ENCODE measurements around the gene RNF19B.

The RNF19B gene

DNA sequence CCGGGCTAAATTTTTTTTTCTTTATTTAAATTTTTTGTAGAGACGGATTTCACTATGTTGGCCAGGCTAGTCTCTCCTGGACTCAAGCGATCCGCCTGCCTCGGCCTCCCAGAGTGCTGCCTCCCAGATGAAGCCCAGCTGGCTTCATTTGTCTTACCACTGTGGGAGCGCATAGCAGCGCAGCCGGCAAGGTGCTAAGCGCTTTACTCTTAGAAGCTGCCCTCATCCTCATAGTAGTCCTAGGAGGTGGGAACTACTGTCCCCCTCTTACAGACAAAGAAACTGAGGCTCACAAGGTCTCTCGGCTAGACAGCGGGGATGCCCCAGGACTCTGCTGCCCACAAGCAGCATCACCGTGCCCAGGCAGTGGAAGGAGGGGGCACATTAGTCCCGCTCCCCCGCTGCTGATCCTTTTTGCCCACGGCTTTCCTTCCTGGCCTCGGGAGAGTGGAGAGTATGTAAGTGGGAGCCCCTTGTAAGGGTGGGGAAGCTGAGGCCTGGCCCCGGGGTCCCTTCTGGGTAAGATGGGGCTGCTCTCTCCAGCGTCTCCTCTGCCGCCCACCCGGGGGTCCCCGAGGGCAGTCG lies 64.1 kb downstream of the RNF19B start:
- Histone ChIP-seq H4K91ac (ENCODE audit: low read depth, low read length, poor library complexity) (no peak overlapping the region), H3K9me3 (replicated peaks in 1 of 2; ENCODE audit: control insufficient read depth in 2 of 2, insufficient read depth in 1 of 2, low read depth in 1 of 2, low read length in 2 of 2) (peaks cover 0 to 4% of the 10 kb centered on the region in 2 donors), H3K4me1 (ENCODE audit: control insufficient read depth in 2 of 2, insufficient read depth in 1 of 2, low read depth in 1 of 2, low read length in 2 of 2) (peaks cover 0 to 6% of the 10 kb centered on the region in 2 donors), H3K27me3 (ENCODE audit: control insufficient read depth in 3 of 3, insufficient read depth in 3 of 3, low read depth in 1 of 3, low read length in 3 of 3) (peaks cover 10 to 73% (median 38%) of the 10 kb centered on the region in 3 experiments), H3K14ac (ENCODE audit: low read length) (no peak overlapping the region), H2BK15ac (ENCODE audit: low read length) (peak overlapping the region; percentile 14), H3K18ac (ENCODE audit: low read length) (peak overlapping the region; percentile 85), H2BK120ac (ENCODE audit: low read depth, low read length) (no peak overlapping the region), H3K4ac (ENCODE audit: low read length) (no peak overlapping the region), H3K36me3 (replicated peaks in 1 of 2; ENCODE audit: control insufficient read depth in 2 of 2, insufficient read depth in 2 of 2, low read length in 2 of 2) (no peaks in the 10 kb centered on the region), H3K9ac (ENCODE audit: low read depth, low read length, poor library complexity) (peak overlapping the region; percentile 74), H2AK5ac (ENCODE audit: low read depth, low read length) (peak overlapping the region; percentile 85), H3K4me2 (ENCODE audit: insufficient read depth, low read length, poor library complexity, severe bottlenecking) (peak overlapping the region; percentile 95), H3K27ac (replicated peaks; ENCODE audit: low read length) (no peak overlapping the region), H3K23ac (ENCODE audit: low read depth, low read length, poor library complexity) (peak overlapping the region; percentile 77), H3K79me1 (ENCODE audit: low read depth, low read length) (peaks cover 4% of the 10 kb centered on the region), H4K8ac (ENCODE audit: low read depth, low read length) (no peak overlapping the region), H2AFZ (ENCODE audit: low read length) (peak overlapping the region; percentile 93), H2BK5ac (ENCODE audit: low read length) (peak overlapping the region; percentile 84), H2BK12ac (ENCODE audit: low read length) (no peak overlapping the region), H3K4me3 (ENCODE audit: low read length in 2 of 2) (peak overlapping the region; percentile 44 to 80)
- DNase-seq (ENCODE audit: low spot score) = no peak
- WGBS, 2 donors (ENCODE audit: extremely low coverage in 2 of 2, insufficient read length in 2 of 2, insufficient replicate concordance in 1 of 2) = no CpG with 5 or more reads among the region's 22 CpGs

- Histone ChIP-seq H3K4me2 (ENCODE audit: insufficient read depth, low read length, poor library complexity, severe bottlenecking) (no peak overlapping the region), H2BK15ac (ENCODE audit: low read length) (peak overlapping the region; percentile 70), H2BK5ac (ENCODE audit: low read length) (no peak overlapping the region), H3K9me3 (replicated peaks in 1 of 2; ENCODE audit: control insufficient read depth in 2 of 2, insufficient read depth in 1 of 2, low read depth in 1 of 2, low read length in 2 of 2) (peaks cover 0 to 4% of the 10 kb centered on the region in 2 donors), H3K4me1 (ENCODE audit: control insufficient read depth in 2 of 2, insufficient read depth in 1 of 2, low read depth in 1 of 2, low read length in 2 of 2) (peaks cover 2 to 9% of the 10 kb centered on the region in 2 donors), H4K8ac (ENCODE audit: low read depth, low read length) (no peak overlapping the region), H3K27ac (replicated peaks; ENCODE audit: low read length) (no peak overlapping the region), H4K91ac (ENCODE audit: low read depth, low read length, poor library complexity) (peak overlapping the region; percentile 59), H3K23ac (ENCODE audit: low read depth, low read length, poor library complexity) (peak overlapping the region; percentile 75), H2AK5ac (ENCODE audit: low read depth, low read length) (peak overlapping the region; percentile 87), H3K36me3 (replicated peaks in 1 of 2; ENCODE audit: control insufficient read depth in 2 of 2, insufficient read depth in 2 of 2, low read length in 2 of 2) (no peaks in the 10 kb centered on the region), H3K27me3 (ENCODE audit: control insufficient read depth in 3 of 3, insufficient read depth in 3 of 3, low read depth in 1 of 3, low read length in 3 of 3) (peaks cover 10 to 80% (median 38%) of the 10 kb centered on the region in 3 experiments), H2BK120ac (ENCODE audit: low read depth, low read length) (no peak overlapping the region), H3K14ac (ENCODE audit: low read length) (no peak overlapping the region), H3K18ac (ENCODE audit: low read length) (peak overlapping the region; percentile 33), H2AFZ (ENCODE audit: low read length) (no peak overlapping the region), H3K9ac (ENCODE audit: low read depth, low read length, poor library complexity) (no peak overlapping the region), H2BK12ac (ENCODE audit: low read length) (no peak overlapping the region), H3K79me1 (ENCODE audit: low read depth, low read length) (peaks cover 5% of the 10 kb centered on the region), H3K4me3 (ENCODE audit: low read length in 2 of 2) (no peak overlapping the region), H3K4ac (ENCODE audit: low read length) (no peak overlapping the region)
- no peak for DNase-seq (ENCODE audit: low spot score)
- WGBS, 2 donors (ENCODE audit: extremely low coverage in 2 of 2, insufficient read length in 2 of 2, insufficient replicate concordance in 1 of 2) = no CpG with 5 or more reads among the region's 7 CpGs
Measured at GRCh38 chr1:32899586-32900296, 64.9 kb downstream of the RNF19B start.

DNA sequence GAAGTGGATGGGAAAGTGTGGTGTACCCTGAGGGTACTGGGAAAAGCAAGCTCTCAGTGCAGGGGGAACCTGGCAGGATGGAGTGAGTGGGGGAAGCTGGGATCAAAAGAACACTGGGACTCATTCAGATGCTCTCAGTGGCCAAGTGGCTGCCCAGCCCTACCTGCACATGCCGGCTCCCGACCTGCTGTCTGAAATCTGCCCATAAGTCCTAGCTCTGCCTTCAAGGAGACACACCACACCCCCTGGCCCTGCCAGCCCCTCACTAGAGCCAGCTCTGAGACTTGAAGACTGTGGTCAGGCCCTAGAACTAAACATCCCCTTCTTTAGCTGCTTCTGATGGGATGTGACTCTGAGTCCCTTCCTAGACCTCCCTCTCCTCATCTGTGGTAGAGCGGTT lies 65.7 kb downstream of the RNF19B start:
- Histone ChIP-seq H3K4me1 (ENCODE audit: control insufficient read depth in 2 of 2, insufficient read depth in 1 of 2, low read depth in 1 of 2, low read length in 2 of 2) (peaks cover 6 to 12% of the 10 kb centered on the region in 2 donors), H3K27me3 (ENCODE audit: control insufficient read depth in 3 of 3, insufficient read depth in 3 of 3, low read depth in 1 of 3, low read length in 3 of 3) (peaks cover 10 to 83% (median 38%) of the 10 kb centered on the region in 3 experiments), H3K9ac (ENCODE audit: low read depth, low read length, poor library complexity) (no peak overlapping the region), H3K4ac (ENCODE audit: low read length) (no peak overlapping the region), H3K79me1 (ENCODE audit: low read depth, low read length) (peaks cover 5% of the 10 kb centered on the region), H2AK5ac (ENCODE audit: low read depth, low read length) (peak overlapping the region; percentile 51), H3K4me3 (ENCODE audit: low read length in 2 of 2) (no peak overlapping the region), H2BK15ac (ENCODE audit: low read length) (no peak overlapping the region), H2BK12ac (ENCODE audit: low read length) (no peak overlapping the region), H3K18ac (ENCODE audit: low read length) (peak overlapping the region; percentile 49), H3K23ac (ENCODE audit: low read depth, low read length, poor library complexity) (peak overlapping the region; percentile 83), H2AFZ (ENCODE audit: low read length) (no peak overlapping the region), H3K4me2 (ENCODE audit: insufficient read depth, low read length, poor library complexity, severe bottlenecking) (no peak overlapping the region), H2BK5ac (ENCODE audit: low read length) (no peak overlapping the region), H3K14ac (ENCODE audit: low read length) (no peak overlapping the region), H4K8ac (ENCODE audit: low read depth, low read length) (no peak overlapping the region), H3K9me3 (replicated peaks in 1 of 2; ENCODE audit: control insufficient read depth in 2 of 2, insufficient read depth in 1 of 2, low read depth in 1 of 2, low read length in 2 of 2) (peaks cover 0 to 4% of the 10 kb centered on the region in 2 donors), H2BK120ac (ENCODE audit: low read depth, low read length) (no peak overlapping the region), H4K91ac (ENCODE audit: low read depth, low read length, poor library complexity) (no peak overlapping the region), H3K36me3 (replicated peaks in 1 of 2; ENCODE audit: control insufficient read depth in 2 of 2, insufficient read depth in 2 of 2, low read length in 2 of 2) (no peaks in the 10 kb centered on the region), H3K27ac (replicated peaks; ENCODE audit: low read length) (no peak overlapping the region)
- DNase-seq (ENCODE audit: low spot score) = no peak
- WGBS, 2 donors (ENCODE audit: extremely low coverage in 2 of 2, insufficient read length in 2 of 2, insufficient replicate concordance in 1 of 2) = no CpG with 5 or more reads among the region's 3 CpGs

DNA sequence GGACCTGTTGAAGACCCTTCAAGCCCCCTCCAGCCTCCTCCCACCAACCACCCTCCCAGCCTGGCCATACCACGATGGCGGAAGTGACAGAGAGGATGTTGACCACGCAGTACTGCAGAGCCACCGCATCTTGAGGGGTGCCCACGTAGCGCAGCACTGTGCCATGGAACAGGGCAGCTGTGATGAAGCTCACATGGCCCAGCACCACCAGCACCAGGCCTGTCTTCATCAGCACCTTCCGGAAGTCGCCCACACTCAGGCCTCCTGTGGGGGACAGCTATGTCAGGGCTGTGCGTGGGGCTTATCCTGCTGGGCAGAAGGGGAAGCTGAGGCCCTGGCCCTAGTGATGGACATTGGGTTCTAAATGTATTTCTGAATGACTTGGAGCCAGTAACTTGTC lies 66.6 kb downstream of the RNF19B start:
- Histone ChIP-seq H3K4me1 (ENCODE audit: control insufficient read depth in 2 of 2, insufficient read depth in 1 of 2, low read depth in 1 of 2, low read length in 2 of 2) (peaks cover 11 to 12% of the 10 kb centered on the region in 2 donors), H3K27me3 (ENCODE audit: control insufficient read depth in 3 of 3, insufficient read depth in 3 of 3, low read depth in 1 of 3, low read length in 3 of 3) (peaks cover 10 to 80% (median 38%) of the 10 kb centered on the region in 3 experiments), H3K36me3 (replicated peaks in 1 of 2; ENCODE audit: control insufficient read depth in 2 of 2, insufficient read depth in 2 of 2, low read length in 2 of 2) (no peaks in the 10 kb centered on the region), H3K4ac (ENCODE audit: low read length) (no peak overlapping the region), H3K27ac (replicated peaks; ENCODE audit: low read length) (no peak overlapping the region), H3K9me3 (replicated peaks in 1 of 2; ENCODE audit: control insufficient read depth in 2 of 2, insufficient read depth in 1 of 2, low read depth in 1 of 2, low read length in 2 of 2) (peaks cover 0 to 4% of the 10 kb centered on the region in 2 donors), H3K18ac (ENCODE audit: low read length) (peak overlapping the region; percentile 58), H3K23ac (ENCODE audit: low read depth, low read length, poor library complexity) (peak overlapping the region; percentile 94), H3K9ac (ENCODE audit: low read depth, low read length, poor library complexity) (no peak overlapping the region), H4K8ac (ENCODE audit: low read depth, low read length) (no peak overlapping the region), H2BK12ac (ENCODE audit: low read length) (no peak overlapping the region), H2BK5ac (ENCODE audit: low read length) (no peak overlapping the region), H2BK15ac (ENCODE audit: low read length) (no peak overlapping the region), H3K4me2 (ENCODE audit: insufficient read depth, low read length, poor library complexity, severe bottlenecking) (no peak overlapping the region), H2BK120ac (ENCODE audit: low read depth, low read length) (no peak overlapping the region), H3K4me3 (ENCODE audit: low read length in 2 of 2) (no peak overlapping the region), H3K14ac (ENCODE audit: low read length) (no peak overlapping the region), H3K79me1 (ENCODE audit: low read depth, low read length) (peaks cover 5% of the 10 kb centered on the region), H4K91ac (ENCODE audit: low read depth, low read length, poor library complexity) (no peak overlapping the region), H2AK5ac (ENCODE audit: low read depth, low read length) (no peak overlapping the region), H2AFZ (ENCODE audit: low read length) (no peak overlapping the region)
- no CpG with 5 or more reads among the region's 9 CpGs for WGBS, 2 donors (ENCODE audit: extremely low coverage in 2 of 2, insufficient read length in 2 of 2, insufficient replicate concordance in 1 of 2)
- DNase-seq (ENCODE audit: low spot score) = no peak

Data from neuronal stem cell (in vitro differentiated cells).